Stimulated activated CD4-positive, alpha-beta T cell treated with anti-CD3 and anti-CD28 coated beads, Interleukin-1b, Interleukin-23, amount 100 ng/mL, for 1 hour (primary cell): Measurements from ENCODE around the gene CD44.

Source experiments
- DNase-seq, 2 donors: peaks; one replicate each; pipeline ENCODE4 v3.0.0-alpha.2; 2020; ENCODE audit warnings: low read depth in 2 of 2

CD44 gene

DNA sequence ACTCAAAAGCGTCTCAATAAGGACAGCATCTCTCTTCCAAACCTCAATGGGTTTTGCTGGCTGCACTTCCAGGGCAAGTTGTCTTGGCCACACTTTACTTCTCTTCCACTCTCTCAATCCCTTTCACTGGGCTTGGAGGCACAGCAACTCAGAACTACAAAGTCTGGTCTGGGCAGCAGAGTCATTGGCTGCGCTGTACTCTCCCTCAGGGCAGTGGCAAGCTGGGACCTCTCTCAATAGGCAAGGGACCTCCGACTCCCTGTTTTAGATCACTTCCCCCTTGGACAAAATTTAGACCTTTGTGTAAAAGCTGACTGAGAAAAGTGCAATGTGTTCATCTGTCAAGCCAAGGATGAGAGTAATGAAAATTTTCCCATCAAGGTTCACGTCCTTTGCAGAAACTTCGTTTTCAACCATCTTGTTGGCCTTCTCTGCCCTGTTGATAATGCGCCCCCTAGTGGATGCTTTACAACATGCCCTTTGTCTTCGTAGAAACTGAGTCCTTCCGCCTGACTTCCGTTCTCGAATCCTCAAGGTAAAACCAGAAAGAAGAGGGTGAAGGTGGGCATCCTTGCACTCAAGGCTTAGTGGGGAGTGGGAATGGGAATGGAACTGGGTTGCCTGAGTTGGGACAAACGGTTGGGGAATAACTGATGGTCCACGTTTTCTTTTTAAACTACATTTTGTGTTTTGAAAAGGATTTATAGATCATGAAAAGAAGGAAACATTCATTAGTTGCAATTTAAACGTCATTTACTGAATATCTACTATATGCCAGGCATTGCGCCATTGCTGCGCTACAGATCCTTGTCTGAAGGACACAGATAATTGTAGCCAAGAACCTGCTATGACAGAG is 99.1 kb downstream of the CD44 start:
- peak in 1 of 2 donors; percentile 14 for DNase-seq

DNA sequence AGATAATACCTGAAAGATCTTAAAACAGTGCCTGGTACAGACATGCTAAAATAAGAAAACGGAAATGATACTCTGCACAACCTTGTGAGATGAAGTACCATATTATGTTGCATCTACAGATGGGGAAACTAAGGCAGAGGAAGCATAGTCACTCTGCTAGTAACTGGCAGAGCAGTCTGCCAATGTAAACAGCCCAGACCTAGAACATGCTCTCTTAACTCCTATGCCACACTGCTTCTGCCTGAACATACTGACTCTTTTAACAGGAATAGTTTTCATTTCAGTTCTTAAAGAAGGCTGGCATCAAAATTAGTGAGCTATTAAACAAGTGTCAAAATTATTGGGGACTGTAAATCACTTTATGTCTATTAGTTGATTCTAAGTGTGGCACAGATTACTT is 99.9 kb downstream of the CD44 start:
- no peak for DNase-seq

DNA sequence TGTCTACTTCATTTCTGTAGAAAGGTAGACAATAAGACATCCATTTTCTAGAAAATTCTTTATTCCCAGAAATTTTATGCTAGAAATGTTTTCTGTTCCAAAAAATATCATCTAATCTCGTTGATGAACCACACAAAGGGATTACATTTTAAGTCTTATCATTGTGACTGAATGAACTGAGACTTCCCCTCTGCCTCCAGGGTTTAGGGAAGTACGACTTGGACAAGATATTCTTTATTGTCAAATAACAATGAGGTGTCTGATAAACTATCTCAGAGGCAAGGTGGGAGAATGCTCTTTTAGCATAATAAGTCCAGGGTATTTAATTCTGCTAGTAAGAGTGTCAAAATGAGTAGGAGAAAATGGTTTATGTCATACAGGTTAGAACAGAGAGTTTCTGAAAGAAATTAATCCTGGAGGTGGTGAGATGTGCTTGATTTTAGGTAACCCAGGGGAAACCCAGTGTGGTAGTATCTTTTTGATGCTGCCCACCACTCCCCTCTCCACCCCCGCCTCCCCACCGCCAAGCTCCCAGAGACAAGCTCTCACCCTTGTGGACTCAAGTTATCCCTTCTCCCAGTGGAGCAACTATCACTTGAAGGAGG is 100.6 kb downstream of the CD44 start:
- no peak for DNase-seq

DNA sequence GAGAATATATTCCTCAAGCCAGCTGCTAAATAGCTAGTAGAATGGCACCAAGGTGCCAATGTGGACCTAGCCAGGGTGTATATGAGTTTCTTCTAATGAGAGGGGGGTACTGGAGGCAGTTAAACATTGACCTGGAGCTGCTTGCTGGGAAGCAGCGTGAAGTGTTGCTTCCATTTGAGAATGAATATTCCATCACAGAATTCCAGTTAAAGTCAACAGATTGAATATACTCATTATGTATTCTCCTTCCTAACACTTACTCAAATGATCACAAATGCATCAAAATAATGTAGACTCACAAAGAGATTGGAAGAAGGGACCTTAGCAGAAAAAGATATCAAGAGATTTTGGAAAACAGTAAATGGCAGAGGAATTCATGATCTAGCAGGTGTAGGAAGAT is 102.1 kb downstream of the CD44 start:
- DNase-seq: no peak

DNA sequence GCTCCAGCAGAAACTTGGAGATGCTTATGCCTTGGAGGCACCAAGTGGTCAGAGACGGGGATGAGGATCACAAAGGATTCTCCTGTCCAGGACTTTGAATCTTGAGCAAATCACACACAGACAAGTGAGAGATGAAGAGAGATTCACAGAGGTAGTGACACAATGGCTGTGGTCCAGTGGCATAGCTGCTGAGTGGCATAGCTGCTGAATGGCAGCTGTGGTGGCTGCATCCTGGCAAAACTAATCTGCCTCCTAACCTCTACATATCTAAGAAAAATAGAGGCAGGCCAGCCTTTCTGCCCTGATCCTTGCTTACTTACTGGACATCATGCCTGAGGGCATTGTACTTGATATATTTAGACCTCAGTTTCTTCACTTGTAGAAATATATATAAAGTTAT is 102.6 kb downstream of the CD44 start:
- DNase-seq: no peak

DNA sequence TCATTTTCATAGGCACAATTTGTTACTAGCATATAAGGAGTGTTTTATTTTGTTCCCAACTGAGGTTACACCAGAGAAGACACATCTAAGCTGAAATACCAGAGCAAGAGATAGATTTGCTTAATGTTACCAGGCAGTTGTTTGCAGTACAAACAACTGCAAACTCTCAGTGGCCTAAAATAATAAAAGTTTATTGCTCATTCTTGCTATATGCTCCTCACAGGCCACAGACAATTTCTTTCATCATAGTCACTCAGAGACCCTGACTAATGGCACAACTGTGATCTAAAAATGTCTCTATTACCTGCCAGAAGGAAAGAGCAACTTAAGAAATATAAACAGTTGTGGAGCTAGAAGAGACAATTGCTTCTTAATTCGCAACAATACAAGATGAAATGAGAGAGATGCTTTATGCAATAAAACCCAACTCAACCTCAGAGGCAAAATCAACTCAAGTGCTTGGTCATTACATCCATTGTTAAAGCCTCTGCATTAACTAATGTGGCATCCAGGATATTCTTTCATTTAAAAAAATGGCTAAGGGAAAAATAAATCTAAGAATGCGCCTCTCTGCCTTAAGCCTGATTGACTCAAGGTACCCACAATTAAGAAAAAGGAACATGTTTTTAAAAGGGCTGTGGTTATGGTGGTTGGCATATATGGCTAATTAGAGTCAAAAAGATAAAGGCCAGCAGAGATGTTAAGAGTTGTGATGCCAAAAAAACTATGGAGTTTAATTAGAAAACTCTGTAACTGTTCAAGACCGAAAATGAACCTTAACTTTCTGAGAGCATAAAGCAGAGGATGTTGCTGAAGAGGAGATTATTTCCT is 103.7 kb downstream of the CD44 start:
- DNase-seq: no peak

DNA sequence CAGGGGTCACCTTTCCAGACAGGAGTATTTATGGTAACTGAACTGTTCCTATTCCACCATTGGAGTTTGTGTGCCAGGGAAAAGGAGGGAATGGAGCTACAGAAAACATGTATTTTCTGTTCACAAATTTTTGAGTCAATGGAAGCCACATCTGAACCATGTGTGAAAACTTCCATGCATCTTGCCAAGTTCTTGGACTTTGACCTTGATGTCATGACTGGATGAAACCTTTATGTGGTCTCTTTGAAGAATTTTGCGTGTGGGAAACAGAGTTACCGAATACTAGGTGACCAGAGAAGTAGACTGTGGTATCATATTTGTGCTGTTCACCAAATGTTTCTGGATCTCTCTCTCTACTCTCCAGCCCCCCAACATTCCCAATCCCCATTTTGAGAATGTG is 104.8 kb downstream of the CD44 start:
- DNase-seq: no peak

DNA sequence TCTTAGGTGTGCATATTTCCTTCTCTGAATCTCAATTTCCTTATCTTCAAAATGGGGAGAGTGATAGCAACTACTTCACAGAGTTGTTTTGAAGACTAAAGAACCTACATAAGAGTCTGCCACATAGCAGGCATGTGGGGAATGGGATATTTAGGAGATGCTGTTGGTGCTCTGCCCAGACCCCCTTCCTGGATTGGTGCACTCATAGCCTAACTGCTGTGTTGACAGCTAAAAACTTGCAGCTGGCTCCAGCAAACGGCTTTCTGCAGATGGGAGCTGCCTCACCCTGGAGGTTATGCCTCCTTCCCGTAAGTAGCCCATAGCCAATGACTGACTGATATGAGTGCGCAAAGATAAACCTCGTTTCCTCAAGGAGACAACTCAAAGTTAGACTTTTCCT is 106.1 kb downstream of the CD44 start:
- no peak for DNase-seq

DNA sequence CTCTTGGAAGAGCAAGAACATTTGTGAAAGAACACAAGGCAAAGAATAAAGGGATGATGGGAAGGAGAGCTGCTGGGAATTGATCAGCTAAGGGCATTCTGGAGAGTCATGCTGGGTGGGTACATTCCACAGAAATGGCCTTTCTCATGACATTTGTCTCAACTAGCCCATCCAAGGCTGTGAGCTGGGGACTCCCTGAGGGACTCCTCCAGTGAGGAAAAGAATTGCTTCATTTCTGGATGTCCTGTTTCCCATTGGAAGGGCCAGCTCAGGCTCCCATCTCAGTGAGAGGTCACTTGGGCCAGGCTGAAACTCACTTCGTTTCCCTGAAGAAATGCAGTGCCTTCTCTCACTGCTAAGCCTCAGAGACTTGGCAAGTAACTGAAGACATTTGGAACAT is 106.8 kb downstream of the CD44 start:
- no peak for DNase-seq

DNA sequence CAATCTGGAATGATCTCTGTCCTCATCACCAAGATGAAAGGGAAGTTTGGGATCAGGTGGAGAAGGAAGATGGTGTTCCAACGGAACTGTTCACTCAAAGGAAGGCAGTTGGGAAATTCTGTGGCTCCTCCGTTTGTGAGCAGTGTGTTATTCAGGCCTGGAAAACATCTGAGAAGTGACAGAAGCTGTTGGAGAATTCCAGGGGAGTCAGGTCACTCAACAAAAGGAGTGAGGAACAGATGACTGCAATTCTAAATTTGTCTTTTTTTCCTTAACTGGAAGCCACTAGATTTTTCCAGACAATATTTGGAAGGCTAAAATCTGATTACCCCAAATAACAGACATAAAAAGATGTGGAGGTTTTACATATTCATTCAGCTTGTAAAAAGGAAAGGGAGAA is 107.8 kb downstream of the CD44 start:
- DNase-seq: no peak

DNA sequence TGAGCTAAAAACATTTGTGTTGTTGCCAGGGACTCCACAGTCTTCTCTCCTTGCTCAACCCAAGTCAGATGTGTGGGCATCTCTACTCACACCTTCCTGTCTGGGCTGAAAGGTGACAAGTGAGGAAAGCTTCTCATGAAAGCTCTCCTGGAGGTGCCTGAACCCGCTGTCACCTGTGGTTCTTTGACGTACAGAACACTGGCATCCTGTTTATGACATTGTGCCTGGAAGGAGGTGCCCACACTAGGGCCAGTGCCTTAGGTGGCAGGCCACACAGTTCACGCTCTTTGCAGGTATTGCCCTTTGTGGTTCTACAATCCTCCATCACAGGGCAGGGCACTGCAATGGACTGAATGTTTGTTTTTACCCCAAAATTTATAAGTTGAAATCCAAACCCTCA is 108.5 kb downstream of the CD44 start:
- DNase-seq: peak in 1 of 2 donors; percentile 41

DNA sequence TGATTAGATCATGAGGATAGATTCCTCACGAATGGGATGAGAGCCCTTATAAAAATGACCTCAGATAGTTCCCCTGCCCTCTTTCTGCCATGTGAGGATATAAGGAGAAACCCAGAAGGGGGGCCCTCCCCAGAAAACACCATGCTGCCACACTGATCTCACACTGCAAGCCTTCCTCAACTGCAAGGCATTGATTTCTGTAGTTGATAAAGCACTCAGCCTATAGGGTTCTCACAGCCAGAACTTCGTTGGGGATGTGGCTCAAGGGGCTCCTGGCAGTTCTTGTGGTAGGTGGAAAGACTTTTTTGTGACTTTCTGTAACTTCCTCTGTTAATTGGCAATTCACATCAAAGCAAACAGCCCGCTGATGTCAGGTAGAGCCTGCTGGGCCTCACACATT is 108.9 kb downstream of the CD44 start:
- no peak for DNase-seq

DNA sequence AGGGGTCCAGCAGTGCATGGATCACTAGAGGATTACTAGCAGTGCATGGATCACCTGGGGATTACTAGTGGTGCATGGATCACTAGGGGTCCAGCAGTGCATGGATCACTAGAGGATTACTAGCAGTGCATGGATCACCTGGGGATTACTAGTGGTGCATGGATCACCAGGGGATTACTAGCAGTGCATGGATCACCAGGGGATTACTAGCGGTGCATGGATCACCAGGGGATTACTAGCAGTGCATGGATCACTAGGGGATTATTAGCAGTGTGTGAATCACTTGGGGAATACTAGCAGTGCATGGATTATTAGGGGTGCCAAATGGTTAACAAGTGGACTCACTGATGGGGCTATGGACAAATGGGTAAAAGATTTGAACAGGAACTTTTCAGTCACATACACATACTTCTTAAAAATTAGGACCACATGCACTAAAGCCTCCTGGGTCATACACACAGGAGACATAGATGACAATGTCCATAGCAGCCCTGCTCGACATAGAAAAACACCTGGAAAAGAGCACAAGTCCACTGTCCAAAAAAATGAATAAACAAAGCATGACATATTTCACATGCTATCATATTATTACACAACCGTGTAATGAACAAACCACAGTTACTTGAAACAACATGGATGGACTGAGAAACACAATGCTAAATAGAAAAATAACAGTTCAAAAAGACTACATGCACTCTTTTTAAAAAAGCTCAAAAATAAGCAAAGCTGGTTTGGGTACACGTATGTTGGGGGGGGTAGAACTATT is 109.8 kb downstream of the CD44 start:
- DNase-seq: no peak

DNA sequence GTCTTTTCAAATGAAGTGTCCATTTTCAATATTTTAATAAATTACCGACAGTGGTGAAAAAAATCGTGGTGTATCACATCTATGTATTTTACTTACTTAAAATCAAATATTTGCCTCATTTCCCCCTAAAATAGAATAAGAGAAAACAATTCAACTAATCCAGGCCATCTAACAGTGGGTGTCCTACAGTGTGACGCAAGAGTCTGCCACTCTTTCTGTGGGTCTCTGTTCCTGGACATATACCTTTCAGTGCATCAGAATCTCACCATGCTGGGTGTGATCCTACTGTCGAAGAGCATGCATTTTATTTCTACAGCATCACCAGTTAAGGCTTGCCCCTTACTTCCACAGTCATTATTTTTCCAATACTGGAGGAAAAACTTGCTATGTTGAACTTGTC is 111.2 kb downstream of the CD44 start:
- no peak for DNase-seq

DNA sequence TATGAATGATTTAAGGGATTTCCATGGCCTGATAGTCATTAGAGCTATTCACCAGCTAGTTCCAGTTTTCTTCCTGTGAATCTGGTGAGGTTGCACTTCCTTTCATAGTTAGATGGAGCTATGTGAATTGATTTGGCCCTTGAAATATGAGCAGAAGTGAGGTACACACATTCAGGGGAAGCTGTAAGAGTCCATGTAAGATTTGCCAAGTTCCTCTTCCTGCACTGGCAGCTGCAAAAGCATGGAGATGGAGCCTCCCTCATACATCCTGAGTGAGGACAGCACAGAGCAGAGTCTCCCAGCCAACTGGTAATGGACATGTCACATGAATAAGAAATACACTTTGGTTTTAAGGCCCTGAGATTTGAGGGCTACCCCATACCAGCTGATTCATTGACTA is 111.7 kb downstream of the CD44 start:
- no peak for DNase-seq

DNA sequence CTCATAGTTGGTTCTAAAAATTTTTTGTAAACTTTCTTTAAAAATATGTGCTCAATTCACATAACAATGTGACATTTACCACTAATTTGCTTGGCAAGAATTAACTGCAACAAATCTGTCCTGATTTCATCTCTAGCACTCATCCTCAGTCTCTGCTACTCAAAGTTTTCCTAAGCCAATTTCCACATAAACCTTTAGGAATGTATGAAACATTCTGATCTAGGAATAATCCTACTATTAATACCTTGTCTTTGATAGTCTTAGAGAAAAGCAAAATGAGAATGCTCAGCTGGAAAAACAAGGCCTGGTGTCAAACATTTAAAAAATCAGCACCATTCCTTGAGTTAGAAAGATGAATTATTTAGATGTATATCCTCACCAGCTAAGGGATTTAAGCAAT is 114.3 kb downstream of the CD44 start:
- DNase-seq: no peak

DNA sequence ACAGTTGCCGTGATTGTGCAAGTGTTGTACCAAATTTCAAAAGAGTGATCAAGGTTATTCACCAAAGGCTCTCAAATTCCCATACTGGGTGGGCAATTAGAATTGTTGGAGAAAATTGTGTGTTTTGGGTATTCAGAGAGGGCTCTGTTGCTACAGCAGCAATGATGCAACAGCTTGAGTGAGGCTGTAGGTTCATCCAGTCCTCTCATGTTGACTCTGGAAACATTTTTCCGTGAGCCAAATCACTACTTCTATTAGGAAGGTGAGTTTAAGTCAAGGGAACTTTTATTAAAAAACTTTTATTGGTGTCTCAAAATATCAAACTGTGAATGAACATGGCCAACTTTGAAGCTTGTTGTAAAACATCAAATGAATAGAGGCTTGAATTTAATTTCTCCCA is 116.5 kb downstream of the CD44 start:
- no peak for DNase-seq

DNA sequence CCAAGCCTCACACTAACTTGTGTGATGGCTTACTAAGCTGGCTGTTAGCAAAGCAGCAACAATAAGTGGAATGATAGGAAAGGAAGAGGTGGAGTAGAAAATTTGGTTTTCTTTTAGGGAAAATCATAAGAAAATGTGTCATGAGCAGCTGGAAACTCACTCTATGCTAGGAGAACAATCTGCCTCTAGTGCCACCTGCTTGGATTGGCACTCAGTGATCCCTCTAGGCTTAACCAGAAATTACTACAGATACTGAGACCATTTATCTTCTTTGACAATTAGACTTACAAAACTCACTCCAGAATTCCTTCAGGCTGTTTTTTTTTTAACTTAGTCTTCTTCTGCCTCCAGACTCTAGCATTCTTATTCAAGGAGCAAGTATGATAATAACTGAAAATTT is 117.3 kb downstream of the CD44 start:
- no peak for DNase-seq

DNA sequence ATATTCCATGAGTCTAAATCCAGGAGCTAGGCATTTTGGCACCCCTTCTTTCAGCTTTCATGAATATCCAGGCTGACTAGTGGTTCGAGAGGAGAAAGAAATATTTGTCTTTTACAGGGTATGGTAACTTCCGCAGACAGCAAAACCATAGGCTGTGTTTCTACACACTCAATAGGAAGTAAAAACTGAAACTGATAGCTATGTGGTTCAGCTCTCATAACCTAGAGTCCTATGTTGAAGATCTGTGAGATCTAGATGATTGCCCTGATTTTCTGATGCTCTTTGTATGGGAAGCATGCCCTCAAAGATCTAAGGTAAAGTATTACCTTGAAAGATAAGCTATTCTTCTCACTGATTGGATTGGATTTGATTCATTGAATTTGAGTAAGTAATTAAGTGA is 118.3 kb downstream of the CD44 start:
- no peak for DNase-seq

DNA sequence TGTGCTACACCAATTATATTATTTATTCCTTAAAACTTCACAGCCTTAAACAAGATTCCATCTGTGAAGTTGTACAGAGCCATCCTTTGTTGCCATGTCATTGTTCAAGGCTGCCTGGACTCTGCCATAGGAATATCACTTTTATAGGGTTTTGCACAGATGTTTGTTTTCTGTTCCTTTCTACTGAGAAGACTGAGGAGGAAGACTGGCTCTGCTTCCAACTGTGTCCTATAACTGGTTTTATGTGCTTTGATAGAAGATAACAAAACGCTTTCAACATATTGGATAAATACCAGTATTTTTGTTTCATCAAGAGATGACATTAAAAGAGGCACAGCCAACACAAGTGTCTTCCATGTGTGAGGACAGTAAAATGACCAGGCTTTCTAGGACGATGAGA is 120.6 kb downstream of the CD44 start:
- DNase-seq: no peak

DNA sequence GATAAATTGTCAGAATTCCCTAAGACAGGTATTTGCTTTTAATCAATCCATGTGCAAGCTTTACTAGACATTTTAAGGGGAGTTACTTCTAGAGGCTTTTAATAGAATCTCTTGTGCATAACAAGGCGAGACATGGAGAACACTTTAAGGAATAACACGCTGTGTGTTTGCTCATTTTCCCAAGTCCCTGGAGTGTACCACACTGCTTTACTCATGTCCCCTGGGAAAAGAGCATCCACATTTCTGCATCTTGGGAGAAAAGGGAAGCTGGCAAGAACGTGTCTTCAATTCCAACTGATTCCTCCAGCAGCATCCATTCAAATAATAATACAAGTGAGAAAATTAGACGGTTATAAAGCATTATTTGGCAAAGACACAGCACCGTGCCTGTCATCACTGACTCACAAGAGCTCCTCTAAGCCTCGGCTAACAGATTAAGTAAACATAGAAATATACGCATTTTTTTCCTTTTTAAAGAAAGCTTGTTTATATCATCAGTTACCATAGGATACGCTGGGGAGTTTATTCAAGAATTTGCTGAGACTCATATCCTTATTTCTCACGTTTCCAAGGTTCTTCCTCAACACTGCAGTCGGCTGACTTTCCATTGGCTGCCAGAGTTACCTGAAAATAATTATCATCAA is 121.5 kb downstream of the CD44 start:
- DNase-seq: no peak

DNA sequence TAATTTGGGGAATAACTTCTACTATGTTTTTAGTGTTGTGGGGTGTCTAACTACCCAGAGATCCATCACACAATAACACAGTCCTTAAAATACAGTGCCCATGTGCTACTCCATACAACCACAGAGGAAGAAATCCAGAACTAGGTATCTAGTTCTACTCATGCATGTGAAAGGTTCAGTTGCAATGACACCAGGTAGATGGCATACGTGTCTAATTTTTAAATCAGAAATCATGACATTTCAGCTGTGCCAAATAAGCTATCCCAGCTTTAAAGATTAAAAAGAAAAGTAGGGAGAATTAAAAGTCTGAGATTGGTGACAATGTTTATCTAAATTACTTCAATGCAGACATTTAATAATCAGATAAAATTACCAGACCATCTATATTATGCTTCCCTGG is 122.2 kb downstream of the CD44 start:
- no peak for DNase-seq
